ENCODE data around the gene WDR18.

WDR18 gene

DNA sequence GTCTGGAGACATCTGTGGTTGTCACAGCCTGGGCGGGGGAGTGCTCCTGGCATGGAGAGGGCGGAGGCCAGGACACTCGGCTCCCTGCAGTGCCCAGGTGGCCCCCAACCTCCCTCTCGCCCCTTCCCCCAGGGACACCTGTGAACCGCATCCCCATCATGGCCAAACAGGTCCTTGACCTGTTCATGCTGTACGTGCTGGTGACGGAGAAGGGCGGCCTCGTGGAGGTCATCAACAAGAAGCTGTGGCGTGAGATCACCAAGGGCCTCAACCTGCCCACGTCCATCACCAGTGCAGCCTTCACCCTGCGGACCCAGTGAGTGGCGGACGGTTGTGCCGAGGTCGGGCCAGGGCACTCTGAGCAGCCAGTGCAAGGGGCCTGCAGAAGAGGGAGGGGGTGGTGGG is 20.0 kb upstream of the WDR18 start:
- no peak for DNase-seq

DNA sequence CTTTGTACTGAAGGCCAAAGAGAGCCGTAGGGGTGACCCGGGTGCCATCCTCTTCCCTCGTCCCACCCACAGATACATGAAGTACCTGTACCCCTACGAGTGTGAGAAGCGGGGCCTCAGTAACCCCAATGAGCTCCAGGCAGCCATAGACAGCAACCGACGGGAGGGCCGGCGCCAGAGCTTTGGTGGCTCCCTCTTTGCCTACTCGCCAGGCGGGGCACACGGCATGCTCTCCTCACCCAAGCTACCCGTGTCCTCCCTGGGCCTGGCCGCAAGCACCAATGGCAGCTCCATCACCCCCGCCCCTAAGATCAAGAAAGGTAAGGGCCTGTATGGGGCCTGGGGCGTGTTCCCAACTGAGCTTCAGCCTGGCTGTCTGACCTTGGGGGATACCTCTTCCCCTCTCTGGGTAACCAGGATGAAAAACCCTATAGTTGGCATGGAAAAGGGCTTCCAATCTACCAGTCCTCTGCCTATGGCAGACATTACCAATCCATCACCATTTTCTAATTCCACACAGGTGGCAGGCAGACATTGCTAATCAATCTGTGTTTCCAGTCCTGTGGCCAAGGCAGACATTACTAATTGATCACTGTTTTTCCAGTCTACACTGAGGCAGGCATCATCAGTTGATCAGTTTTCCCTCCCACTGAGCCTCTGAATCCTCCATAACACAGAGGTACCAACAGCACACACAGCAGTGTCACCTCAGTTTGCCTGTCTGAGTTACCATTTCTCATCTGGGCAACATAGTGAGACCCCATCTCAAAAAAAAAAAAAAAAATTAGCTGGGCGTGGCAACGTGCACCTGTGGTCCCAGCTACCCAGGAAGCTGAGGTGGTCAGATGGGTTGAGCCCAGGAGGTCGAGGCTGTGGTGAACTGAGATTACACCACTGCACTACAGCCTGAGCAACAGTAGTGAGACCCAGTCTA is 19.1 kb upstream of the WDR18 start:
- DNase-seq, result no peak

DNA sequence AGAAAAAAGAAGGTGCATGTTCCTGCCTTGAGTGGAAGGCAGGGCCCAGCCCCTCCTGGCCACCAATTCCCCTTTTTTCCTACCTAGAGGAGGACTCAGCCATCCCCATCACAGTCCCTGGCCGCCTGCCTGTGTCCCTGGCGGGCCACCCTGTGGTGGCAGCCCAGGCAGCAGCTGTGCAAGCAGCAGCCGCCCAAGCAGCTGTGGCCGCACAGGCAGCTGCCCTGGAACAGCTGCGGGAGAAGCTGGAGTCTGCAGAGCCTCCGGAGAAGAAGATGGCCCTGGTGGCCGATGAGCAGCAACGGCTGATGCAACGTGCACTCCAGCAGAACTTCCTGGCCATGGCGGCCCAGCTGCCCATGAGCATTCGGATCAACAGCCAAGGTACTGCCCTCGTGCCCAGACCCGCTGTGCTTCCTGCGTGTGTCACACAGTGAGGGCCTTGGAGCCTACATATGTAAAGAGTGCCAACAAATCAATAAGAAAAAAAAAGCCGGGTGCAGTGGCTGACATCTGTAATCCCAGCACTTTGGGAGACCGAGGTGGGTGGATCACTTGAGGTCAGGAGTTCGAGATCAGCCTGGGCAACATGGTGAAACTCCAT is 17.6 kb upstream of the WDR18 start:
- no peak for DNase-seq

DNA sequence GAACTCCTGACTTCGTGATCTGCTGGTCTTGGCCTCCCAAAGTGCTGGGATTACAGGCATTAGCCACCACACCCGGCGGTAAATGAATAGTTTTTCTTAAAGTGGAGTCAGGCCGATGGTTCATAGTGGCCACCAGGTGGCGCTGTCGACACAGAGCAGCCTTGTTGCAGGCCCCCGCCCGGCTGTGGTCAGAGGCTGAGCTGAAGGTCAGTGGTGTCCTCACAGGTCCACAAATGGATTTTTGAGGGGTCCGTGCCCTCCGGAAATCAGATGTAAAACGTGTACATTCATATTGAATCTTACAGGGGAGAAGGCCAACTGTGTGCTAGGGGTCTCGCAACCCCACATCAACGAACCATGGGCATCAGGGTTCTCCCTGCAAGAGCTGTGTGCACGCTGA is 13.4 kb upstream of the WDR18 start:
- no peak for DNase-seq

DNA sequence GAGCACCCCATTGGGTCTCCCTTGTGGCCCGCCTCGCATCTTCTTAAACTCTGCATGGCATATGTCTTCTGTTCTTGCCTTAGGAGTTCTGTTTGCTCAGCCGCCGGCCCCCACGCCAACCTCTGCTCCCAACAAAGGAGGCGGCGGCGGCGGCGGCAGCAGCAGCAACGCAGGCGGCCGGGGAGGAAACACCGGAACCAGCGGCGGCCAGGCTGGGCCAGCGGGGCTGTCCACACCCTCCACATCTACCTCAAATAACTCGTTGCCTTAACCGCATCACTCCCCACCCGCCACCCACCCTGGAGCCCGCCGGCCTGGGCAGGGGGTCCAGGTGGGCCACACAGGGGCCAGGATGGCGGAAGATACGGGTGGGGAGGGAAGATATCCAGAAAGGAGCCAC is 12.3 kb upstream of the WDR18 start:
- no peak for DNase-seq

DNA sequence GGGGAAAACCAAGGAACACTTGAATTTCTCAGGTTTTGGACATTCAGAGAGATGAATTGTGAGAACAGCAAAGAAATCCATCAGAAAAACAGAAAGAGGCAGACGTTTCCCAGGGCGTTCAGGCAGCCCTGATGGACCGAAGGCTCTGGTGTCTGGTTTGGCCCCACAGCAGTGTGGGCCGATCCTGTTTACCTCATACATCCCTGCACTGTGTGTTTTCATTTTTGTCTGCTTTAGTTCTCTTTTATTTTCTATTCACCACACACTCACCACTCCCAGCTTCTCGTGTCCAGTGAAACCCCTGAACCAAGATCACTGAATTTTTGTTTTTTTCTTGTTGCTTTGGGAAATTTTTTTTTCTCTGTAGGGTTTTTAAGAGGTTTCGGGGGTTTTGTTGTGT is 11.9 kb upstream of the WDR18 start:
- DNase-seq, result no peak

DNA sequence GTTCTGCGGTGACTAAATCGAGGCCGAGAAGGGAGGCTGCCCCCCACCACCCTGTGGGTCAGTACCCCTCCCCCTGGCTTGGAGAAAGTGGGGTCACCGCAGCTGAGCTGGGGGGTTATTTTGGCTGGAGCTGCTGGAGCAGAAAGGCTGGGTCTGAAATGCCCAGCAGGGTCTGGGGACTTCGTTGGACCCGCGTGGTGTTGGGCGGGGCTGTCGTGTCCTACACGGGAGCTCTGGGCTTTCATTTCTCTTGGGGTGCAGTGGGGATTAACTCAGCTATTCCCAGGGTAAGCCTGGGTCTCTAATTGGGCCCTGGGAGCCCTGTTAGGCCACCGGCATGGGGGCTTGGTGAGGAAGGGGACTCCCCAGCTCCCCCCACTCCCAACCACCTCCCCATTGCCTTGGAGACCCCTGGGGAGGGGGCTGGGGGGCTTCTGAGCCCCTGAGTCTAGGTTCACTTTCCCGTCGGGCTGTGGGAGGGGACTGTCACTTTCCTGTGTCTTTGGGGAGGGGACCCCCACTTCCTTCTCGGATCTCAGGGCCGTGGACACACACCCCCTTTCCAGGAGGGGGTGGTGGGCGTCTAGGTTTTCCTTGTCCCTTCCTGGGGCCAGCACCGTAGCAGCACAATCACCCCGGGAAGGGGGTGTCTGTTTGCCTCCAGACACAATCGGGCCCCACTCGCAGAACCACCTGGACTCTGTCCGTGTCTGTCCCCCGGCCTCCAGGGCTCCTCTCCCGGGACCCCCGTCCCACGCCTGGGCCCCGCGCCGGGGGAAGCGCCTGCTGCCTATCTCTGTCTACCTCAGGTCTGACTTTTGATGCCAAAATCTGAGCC is 10.2 kb upstream of the WDR18 start:
- DNase-seq, result no peak

DNA sequence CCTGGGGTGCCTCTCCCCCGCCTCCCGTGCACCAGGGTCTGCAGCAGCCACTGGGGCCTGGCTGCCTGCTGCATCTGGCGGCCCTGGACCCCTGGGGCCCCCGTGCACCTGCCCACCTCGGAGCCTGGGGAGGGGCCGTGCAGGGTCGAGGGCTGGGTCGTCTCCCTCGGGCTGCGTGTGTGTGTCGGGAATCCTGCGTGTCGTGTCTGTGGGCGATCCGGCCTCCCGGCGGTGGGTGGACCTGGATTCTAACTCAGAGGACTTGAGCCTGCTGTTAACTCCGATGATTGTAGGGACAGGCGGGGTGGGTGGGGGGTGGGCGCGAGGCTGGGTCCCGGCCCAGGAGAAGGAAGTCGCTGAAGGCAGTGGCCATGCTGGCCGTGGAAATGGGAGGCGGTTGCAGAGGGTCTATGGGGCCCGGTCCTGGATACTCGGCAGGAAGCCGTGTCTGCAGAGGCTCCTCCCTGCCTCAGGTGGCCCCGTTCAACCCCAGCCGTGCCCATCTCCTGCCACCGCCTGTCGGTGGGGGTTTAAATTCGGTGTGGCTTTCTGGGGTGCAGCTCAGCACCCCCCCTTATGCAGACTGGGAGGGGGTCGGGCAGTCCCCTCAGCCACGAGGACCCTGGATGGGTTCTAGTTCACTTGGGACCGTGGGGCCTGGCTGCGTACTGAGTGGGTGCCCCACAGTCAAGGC is 9.4 kb upstream of the WDR18 start:
- no peak for DNase-seq

DNA sequence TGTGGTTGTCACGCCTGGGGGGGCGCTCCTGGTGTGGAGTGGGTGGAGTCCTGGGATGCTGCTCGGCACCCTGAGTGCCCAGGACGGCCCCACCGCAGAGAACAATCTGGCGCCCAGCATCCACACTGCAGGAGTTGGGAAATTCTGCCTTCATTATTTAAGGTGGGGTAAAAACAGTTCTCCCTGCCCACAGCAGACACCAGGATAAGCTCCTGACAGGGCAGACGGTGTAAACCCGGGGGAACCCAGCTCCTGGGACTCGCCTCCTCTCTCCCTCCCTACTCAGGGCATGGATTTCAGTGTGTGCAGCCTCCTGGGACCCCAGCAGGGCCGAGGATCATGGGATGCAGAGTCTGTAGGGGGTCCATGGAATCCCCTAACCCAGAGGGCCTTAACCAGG is 7.7 kb upstream of the WDR18 start:
- DNase-seq, result no peak

DNA sequence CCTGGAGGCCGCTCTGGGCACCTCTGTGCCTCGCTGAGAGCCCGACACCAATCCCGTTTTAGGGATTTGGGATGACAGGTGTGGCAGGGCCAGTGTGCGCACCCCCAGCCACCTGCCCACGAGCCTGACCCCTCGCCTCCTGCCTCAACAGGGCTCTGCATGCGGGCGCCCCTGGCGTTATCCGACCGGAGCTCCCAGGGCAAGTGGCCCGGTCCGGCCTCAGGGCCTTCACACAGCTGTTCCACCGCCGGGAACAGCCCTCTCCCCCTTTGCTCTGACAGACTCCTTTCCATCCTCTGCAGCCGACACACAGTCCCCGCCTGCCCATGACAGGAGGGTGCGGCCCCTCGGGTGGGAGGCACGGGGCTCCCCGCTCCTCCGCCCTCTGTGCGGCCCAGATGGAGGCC is 7.1 kb upstream of the WDR18 start:
- DNase-seq, result no peak

DNA sequence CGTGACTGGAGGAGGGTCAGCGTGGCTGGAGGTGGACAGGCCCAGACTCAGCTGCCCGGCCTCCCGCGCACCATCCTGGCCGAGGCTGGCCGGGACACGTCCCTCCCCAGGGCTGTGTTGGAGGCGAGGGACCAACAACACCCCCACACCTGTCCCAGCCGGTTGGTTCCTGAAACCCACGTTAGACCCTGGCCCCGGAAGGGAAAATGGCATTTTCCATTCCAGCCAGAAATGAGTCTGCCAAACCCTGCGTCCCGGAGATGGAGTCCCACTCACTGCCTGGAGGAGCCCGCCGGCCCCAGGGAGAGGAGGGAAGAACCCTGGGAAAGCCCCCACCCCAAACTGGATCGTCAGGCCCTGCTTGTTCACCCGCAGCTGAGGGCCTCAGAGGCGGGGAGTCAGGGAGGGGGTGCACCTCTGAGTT is 4.8 kb upstream of the WDR18 start:
- no peak for DNase-seq

DNA sequence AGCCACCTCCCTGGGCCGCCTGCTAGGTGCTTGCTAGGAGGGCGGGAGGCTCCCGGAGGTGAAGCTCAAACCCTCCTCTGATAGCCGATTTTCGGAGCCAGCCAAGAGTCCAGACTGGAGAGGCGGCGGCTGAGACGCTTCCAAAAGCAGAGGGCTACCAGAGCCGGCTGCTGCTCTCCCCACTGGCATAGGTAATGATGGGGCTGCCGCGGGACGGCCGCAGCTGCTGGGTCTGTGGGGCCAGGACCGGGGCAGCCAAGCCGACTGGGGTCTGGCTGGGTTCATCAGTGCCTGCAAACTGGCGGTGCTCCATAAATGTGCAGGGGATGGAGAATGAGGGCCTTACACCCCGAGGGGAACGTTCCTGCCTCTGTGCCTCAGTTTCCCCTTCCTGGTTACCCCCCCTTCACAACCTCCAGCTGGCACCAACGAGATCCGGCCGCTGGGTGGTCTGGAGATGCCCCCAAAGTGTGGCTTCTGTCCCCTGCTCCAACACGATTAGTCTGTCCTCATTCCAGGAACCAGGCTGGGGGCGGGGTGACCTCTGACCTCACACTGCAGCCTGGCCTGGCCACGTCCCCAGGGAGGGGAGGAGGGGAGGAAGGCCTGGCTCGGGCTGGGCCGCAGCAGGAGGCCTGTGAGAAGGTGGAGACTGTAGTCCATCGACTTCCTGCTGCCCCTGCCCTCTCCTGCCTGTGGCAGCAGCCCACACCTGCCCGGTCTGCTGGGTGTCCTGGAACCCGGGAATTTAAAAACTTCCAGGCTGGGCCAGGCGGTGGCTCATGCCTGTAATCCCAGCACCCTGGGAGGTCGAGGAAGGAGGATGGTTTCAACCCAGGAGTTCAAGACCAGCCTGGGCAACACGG is 3.8 kb upstream of the WDR18 start:
- no peak for DNase-seq

DNA sequence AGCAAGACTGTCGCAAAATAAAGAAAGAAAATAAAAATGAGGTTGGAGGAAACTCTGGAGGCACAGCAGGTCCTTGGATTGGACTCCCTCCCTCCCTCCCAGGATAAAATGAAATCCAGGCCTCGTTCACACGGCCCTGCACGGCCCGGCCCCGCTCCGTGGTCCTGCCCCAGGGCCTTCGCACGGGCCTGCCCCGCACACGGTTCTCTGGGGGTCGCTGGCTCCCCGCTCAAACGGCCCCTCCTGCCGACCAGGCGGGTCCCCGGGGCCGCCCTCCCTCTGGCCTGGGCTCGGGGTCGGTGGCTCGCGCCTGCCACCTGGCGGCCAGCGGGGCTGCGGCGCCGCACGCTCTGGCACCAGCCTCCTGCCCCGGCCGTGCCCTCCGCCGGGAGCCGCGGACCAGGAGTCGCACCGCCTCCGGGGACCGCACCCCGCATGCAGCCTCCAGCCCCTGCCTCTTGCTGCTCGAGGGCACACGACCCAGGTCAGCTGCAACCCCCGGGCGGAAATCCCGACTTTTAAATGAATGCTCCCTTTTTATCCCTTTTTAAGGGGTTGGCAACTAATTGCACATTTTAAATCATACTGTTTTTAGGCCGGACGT is 1.5 kb upstream of the WDR18 start:
- DNase-seq, result peak in 48 of 56 donors; percentile 8 to 82 (median 48)

DNA sequence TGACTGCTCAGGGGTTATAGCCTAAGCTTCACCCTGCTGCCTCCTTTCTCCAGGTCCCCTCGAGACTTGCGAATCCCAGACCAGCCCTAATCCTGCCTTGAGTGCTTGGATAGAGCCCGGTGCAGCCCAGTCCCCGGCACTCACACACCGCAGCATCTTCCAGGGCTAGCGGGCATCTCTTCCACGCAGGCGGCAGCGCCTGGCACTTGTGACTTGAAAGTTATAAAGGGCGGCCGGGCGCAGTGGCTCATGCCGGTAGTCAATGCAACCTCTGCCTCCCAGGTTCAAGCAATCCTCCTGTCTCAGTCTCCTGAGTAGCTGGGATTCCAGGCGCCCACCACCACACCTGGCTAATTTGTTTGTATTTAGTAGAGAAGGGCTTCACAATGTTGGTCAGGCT is 1.9 kb downstream of the WDR18 start:
- DNase-seq, result no peak

DNA sequence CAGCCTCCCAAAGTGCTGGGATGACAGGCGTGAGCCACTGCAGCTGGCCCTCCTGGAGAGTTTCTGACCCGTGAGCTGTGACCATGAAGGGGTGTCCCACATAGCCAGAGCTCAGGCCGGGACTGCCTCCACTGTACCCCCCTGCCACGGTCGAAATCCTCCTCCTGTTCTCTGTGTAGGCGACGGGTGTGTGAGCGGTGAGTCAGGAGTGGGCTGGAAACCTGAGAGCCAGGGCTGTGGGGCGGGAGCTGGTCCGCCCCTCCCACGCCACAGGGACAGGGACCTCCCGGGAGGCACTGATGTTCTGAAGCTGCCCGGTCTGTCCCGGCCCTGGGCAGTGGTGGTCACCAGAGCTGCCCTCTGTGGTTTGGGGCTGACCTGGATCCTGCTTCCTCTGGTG is 3.9 kb downstream of the WDR18 start:
- no peak for DNase-seq

DNA sequence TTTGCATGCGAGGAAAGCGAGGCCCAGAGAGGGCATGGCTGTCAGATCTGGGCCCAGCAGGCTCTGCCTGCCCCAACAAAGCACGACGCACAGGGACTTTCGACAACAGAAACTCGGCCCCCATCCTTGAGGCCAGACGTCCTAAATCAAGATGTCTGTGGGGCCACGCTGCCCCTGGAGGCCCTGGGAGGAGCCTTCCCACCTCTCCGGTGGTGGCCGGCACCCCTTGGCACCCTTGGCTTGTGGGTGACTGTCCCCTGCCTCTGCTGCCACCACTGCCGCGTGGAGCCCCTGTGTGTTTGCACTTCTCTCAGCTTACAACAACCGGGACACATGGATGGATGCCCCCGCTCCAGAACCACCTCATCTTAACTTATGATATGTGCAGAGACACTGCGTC is 4.4 kb downstream of the WDR18 start:
- no peak for DNase-seq

DNA sequence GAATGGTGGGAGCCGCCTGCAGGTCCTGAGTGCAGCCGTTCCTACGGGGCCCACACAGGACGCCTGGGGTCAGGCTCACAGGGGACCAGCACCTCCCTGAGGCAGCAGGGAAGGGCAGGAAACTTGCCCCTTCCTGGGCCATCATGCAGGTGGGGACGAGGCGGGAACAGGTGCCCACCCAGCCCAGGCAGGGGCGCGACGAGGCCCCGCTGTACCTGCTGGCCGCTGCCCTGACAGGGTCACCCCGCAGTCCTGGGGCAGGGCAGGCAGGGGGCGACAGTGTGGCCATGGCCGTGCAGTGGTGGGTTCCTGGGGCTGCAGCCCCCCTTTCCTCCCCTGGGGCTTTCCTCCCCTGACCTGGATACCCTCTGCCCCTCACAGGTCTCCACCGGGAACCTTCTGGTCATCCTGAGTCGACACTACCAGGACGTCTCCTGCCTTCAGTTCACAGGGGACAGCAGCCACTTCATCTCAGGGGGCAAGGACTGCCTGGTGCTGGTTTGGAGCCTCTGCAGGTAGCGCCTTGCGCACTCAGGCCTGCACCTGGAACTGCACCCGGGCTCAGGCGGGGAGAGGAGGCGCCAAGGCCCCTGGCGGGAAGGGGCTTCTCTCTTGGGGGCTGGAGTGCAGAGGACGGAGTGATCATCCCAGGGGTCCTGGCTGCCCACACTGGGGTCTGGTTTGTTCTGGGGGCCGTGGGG is 5.4 kb downstream of the WDR18 start:
- DNase-seq, result no peak

DNA sequence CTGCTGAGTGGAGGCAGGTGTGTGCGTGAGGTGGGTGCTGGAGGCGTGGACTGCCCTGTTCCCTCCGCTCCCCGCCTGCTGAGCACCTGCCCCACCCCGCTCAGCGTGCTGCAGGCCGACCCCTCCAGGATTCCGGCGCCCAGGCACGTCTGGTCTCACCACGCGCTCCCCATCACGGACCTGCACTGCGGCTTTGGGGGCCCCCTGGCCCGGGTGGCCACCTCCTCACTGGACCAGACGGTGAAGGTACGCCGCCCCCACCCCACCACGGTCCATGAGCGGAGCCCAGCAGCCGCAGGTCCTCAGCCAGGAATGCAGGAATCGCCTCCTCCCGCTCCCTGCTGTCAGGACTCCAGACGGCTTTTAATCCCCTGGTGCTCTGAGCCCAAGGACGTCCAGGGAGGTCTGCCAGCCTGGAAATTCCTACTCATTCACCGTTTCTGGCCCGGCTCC is 6.0 kb downstream of the WDR18 start:
- no peak for DNase-seq

DNA sequence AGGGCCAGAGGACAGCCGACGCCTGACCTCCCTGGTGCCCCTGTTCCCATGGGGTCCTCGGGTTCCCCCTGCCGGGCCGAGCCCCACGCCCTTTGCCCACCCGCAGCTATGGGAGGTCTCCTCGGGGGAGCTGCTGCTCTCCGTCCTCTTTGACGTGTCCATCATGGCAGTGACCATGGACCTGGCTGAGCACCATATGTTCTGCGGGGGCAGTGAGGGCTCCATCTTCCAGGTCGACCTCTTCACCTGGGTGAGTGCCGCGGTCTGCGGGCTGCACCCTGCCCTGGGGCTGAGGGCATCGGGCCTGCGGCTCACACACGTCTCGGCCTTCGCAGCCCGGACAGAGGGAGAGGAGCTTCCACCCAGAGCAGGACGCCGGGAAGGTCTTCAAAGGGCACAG is 6.6 kb downstream of the WDR18 start:
- no peak for DNase-seq
